ENCODE measurements around the gene ROBO1. TPM values are rescaled to one million over a fixed set of nuclear protein-coding genes. Genes with fewer than 3 reads are reported as not detected.

ROBO1 gene
- polyA plus RNA-seq, 1 donor (not counting 4 experiments of a cell fraction or from before 2014, with no cell fraction given): 27.1 TPM

DNA sequence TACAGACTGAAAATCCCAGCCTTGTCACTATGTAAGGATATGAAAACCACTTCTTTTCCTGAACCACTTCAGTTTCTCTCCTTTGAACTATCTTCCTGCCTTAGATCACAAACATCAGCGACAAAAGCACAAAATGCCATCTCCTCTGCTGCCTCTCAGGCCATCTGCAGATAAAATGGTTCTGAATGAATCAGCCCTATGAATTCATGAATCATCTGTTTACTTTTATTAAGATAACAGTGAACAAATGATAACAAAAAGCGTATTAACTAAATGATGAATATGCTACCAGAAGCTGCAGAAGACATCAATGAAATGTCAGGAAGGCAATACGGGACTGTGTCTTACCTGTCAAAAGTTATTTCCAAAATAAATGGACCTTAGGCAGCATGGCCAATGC lies 928.1 kb downstream of the ROBO1 start:
- Histone ChIP-seq H3K9me3 (ENCODE audit: control insufficient read depth, low read depth, low read length) (no peaks in the 10 kb centered on the region), H4K20me1 (ENCODE audit: control insufficient read depth, extremely low read depth, insufficient read depth, low read length) (no peaks in the 10 kb centered on the region), H3K4me1 (ENCODE audit: control insufficient read depth, extremely low read depth, insufficient read depth, low read length) (no peaks in the 10 kb centered on the region), H3K79me2 (ENCODE audit: control insufficient read depth, insufficient read depth, low read length) (no peaks in the 10 kb centered on the region), H3K27ac (ENCODE audit: control insufficient read depth, insufficient read depth, low read length) (no peak overlapping the region), H2AFZ (ENCODE audit: control insufficient read depth, low read length) (no peak overlapping the region), H3K4me2 (ENCODE audit: control insufficient read depth, extremely low read depth, insufficient read depth, low read depth, low read length) (no peak overlapping the region), H3K27me3 (ENCODE audit: control insufficient read depth, extremely low read depth, insufficient read depth, low read length) (no peaks in the 10 kb centered on the region), H3K36me3 (ENCODE audit: control insufficient read depth in 2 of 2, extremely low read depth in 1 of 2, insufficient read depth in 2 of 2, low read length in 2 of 2) (no peaks in the 10 kb centered on the region), H3K9me1 (ENCODE audit: control insufficient read depth, extremely low read depth, insufficient read depth, low read length) (no peaks in the 10 kb centered on the region), H3K4me3 (ENCODE audit: control insufficient read depth in 2 of 3, extremely low read depth in 1 of 3, insufficient read depth in 2 of 3, low read depth in 1 of 3, low read length in 3 of 3) (no peak overlapping the region), H3K9ac (ENCODE audit: control insufficient read depth, extremely low read depth, insufficient read depth, low read length) (no peak overlapping the region)
- DNase-seq (ENCODE audit: low read depth, low spot score) (no peak), FAIRE-seq (no peak)
- TF ChIP-seq EZH2 (IDR thresholded peaks at IDR 0.05; ENCODE audit: low read length): no peak
- TF ChIP-seq, protein P1, sequence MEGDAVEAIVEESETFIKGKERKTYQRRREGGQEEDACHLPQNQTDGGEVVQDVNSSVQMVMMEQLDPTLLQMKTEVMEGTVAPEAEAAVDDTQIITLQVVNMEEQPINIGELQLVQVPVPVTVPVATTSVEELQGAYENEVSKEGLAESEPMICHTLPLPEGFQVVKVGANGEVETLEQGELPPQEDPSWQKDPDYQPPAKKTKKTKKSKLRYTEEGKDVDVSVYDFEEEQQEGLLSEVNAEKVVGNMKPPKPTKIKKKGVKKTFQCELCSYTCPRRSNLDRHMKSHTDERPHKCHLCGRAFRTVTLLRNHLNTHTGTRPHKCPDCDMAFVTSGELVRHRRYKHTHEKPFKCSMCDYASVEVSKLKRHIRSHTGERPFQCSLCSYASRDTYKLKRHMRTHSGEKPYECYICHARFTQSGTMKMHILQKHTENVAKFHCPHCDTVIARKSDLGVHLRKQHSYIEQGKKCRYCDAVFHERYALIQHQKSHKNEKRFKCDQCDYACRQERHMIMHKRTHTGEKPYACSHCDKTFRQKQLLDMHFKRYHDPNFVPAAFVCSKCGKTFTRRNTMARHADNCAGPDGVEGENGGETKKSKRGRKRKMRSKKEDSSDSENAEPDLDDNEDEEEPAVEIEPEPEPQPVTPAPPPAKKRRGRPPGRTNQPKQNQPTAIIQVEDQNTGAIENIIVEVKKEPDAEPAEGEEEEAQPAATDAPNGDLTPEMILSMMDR (optimal IDR thresholded peaks at IDR 0.05 in 1 of 3, IDR thresholded peaks at IDR 0.05 in 1 of 3, conservative IDR thresholded peaks at IDR 0.05 in 1 of 3; ENCODE audit: extremely low read depth in 1 of 3, insufficient read depth in 2 of 3, low read length in 3 of 3): no peak
- dilution Hi-C loops (cut with MboI; ENCODE audit: extremely low pct_ligation_motif_present, low sequenced_read_pairs): no loop called here

DNA sequence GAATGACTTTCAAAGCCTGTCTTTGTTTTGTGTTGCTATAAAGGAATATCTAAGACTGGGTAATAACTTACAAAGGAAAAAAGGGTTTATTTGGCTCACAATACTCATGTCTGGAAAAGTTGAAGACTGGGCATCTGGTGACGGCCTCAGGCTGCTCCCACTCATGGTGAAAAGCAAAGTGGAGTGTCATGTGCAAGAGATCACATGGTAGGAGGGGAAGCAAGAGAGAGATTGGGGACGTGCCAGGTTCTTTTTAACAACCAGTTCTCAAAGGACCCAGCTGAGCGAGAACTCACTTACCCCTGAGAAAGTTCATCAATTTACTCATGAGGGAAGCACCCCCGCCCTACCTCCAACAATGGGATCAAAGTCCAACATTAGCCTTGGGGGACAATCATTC lies 929.4 kb downstream of the ROBO1 start:
- H3K9ac ChIP-seq (ENCODE audit: control insufficient read depth, extremely low read depth, insufficient read depth, low read length): no peak overlapping the region
- H3K9me3 ChIP-seq (ENCODE audit: control insufficient read depth, low read depth, low read length): no peaks in the 10 kb centered on the region
- no peaks in the 10 kb centered on the region for H3K36me3 ChIP-seq (ENCODE audit: control insufficient read depth in 2 of 2, extremely low read depth in 1 of 2, insufficient read depth in 2 of 2, low read length in 2 of 2)
- FAIRE-seq (no peak), DNase-seq (ENCODE audit: low read depth, low spot score) (no peak)
- no peak for TF ChIP-seq EZH2 (IDR thresholded peaks at IDR 0.05; ENCODE audit: low read length)
- TF ChIP-seq, protein P1 (optimal IDR thresholded peaks at IDR 0.05 in 1 of 3, IDR thresholded peaks at IDR 0.05 in 1 of 3, conservative IDR thresholded peaks at IDR 0.05 in 1 of 3; ENCODE audit: extremely low read depth in 1 of 3, insufficient read depth in 2 of 3, low read length in 3 of 3): no peak
- dilution Hi-C loops (cut with MboI; ENCODE audit: extremely low pct_ligation_motif_present, low sequenced_read_pairs): no loop called here
- H2AFZ ChIP-seq (ENCODE audit: control insufficient read depth, low read length): no peak overlapping the region
- H3K4me1 ChIP-seq (ENCODE audit: control insufficient read depth, extremely low read depth, insufficient read depth, low read length): no peaks in the 10 kb centered on the region
- H3K79me2 ChIP-seq (ENCODE audit: control insufficient read depth, insufficient read depth, low read length): no peaks in the 10 kb centered on the region
- H4K20me1 ChIP-seq (ENCODE audit: control insufficient read depth, extremely low read depth, insufficient read depth, low read length): no peaks in the 10 kb centered on the region
- no peak overlapping the region for H3K4me2 ChIP-seq (ENCODE audit: control insufficient read depth, extremely low read depth, insufficient read depth, low read depth, low read length)
- no peaks in the 10 kb centered on the region for H3K27me3 ChIP-seq (ENCODE audit: control insufficient read depth, extremely low read depth, insufficient read depth, low read length)
- H3K9me1 ChIP-seq (ENCODE audit: control insufficient read depth, extremely low read depth, insufficient read depth, low read length): no peaks in the 10 kb centered on the region
- no peak overlapping the region for H3K4me3 ChIP-seq (ENCODE audit: control insufficient read depth in 2 of 3, extremely low read depth in 1 of 3, insufficient read depth in 2 of 3, low read depth in 1 of 3, low read length in 3 of 3)
- no peak overlapping the region for H3K27ac ChIP-seq (ENCODE audit: control insufficient read depth, insufficient read depth, low read length)
